HFF-Myc (cell line): ENCODE measurements around the gene EEF1AKMT1.
"Not testable (repeated sequence)": the region's sequence is repeated elsewhere in the genome, so short reads cannot be mapped to it uniquely, and the experiment has no call there.

Experiments
- DNase-seq: peaks from one replicate; pipeline ENCODE4 v3.0.0-alpha.2; 2011; ENCODE audit warnings: low read depth; ENCODE audit errors: extremely low read depth
- H3K4me3 ChIP-seq: replicated peaks from 2 replicates; pipeline ENCODE4 v1.5.1; 2011; ENCODE audit warnings: low read depth, mild to moderate bottlenecking, control low read depth, low read length
- TF ChIP-seq, protein P1 (sequence below): IDR thresholded peaks from 2 replicates; pipeline ENCODE4 v1.5.1; 2012; ENCODE audit warnings: mild to moderate bottlenecking, low read depth, low read length, control low read depth; ENCODE audit errors: missing control alignments

EEF1AKMT1 gene

DNA sequence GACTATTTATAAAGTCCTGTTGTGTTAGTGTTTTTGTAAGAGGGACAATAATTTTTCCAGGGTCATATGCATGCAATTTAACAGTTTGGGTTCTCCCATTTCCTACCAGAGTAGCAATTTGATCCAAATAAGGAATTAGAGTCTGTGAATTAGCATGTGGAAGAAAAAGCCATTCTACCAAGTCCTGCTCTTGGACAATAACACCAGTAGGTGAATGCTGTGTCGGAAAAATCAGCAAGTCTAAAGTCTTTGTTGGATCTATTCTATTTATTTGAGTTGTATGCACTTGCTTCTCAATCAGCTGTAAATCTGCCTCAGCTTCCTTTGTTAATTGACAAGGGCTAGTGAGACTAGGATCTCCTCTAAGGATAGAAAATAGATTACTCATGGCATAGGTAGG is 91.7 kb downstream of the EEF1AKMT1 start:
- H3K4me3 ChIP-seq: no peak overlapping the region
- no peak for DNase-seq
- TF ChIP-seq, protein P1, sequence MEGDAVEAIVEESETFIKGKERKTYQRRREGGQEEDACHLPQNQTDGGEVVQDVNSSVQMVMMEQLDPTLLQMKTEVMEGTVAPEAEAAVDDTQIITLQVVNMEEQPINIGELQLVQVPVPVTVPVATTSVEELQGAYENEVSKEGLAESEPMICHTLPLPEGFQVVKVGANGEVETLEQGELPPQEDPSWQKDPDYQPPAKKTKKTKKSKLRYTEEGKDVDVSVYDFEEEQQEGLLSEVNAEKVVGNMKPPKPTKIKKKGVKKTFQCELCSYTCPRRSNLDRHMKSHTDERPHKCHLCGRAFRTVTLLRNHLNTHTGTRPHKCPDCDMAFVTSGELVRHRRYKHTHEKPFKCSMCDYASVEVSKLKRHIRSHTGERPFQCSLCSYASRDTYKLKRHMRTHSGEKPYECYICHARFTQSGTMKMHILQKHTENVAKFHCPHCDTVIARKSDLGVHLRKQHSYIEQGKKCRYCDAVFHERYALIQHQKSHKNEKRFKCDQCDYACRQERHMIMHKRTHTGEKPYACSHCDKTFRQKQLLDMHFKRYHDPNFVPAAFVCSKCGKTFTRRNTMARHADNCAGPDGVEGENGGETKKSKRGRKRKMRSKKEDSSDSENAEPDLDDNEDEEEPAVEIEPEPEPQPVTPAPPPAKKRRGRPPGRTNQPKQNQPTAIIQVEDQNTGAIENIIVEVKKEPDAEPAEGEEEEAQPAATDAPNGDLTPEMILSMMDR: no peak

DNA sequence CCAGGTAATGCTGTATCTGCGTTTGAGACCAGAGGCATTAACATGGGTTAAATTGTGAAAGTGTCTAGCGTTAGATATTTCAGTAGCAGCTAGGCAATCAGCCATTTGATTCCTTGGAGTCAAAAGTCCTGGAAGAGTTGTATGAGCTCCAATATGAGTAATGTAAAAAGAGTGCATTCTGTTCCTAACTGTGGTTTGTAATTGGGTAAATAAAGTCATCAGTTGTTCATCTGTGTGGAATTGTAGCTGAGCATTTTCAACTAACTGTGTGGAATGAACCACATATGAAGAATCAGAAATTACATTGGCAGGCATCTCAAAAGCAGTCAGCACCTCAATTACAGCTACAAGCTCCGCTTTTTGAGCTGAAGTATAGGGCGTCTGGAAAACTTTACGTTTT is 92.3 kb downstream of the EEF1AKMT1 start:
- not testable (repeated sequence) for DNase-seq

DNA sequence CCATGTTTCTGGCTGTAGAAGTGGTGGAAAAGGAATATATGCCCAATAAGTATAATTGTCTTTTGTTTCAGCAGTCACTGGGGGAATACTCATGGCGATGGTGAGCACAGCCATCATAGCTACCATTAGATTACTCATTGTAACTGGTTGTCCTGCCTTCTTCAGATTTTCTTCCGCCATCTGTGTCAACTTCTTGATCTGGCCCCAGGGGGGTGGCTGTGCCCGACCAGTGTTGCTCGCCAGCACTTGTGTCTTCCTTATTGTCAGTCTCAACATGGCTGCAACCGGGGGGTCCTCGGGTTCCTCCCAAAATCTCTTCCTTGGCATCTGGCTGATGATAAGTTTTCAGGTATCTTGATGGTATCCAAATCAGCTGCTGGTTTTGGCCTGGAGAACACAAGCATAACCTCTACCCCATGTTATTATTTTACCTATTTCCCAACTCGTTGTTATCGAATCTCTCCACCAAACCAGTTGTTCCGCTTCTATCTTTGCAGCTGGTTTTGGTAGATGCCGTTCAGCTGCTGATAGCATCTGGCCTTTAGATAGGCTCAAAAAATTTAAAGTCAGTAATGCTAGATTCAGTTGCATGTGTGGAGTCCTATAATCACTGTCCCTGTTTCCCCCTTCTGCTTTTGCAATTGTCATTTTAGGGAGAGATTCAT is 93.2 kb downstream of the EEF1AKMT1 start:
- TF ChIP-seq, protein P1: no peak
- no peak overlapping the region for H3K4me3 ChIP-seq
- DNase-seq: no peak

More for the DNA sequence above, 92.3 kb downstream of the EEF1AKMT1 start:
- not testable (repeated sequence) for H3K4me3 ChIP-seq

DNA sequence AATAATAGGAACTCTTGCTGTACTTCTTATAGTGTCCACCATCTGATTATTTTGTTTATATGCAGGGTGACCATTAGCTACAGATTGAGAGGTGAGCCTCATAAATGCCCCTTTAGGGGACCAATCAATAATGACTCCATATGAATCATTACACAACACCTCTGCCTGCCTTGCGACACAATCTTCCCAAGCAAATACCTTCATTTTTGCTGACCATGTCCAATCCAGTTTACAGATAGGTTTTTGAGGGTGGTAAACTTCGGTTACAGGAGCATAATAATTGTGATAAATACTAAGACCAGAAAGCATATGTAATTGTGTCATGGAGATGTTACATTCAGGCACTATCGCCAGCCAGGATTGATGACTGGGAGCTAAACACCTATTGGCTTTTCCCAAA is 93.9 kb downstream of the EEF1AKMT1 start:
- TF ChIP-seq, protein P1: no peak
- H3K4me3 ChIP-seq: no peak overlapping the region
- DNase-seq: no peak
